GM10847 (cell line): ENCODE data around the gene SUPV3L1.

Experiments
- POLR2A ChIP-seq: IDR thresholded peaks from 2 replicates; pipeline ENCODE4 v1.6.1; 2011; ENCODE audit not compliant: insufficient read length; ENCODE audit errors: extremely low read depth

Gene SUPV3L1

DNA sequence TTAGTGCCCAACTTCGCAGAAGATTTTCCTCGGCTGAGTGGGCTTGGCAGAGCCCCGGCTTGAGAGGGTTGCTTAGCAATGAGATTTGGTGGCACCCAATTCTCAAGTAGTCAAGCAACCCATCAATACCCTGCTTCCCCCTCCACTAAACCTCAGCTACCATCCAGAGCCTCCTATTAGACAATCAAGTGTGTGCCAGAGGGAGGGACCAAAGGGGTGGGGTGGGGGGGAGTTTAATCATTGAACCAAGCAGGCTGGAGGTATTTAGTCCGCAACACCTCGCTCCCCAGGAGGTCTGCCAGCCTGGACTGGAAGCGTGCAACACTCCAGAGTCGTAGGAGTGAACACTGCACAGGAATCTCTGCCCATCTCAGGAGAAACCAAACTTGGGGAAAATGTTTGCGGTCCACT lies 40.0 kb downstream of the SUPV3L1 start, which contains the start of gene HKDC1:
Gene HKDC1, plus strand, starts transcription at position 292 of the 411 bp plus-strand sequence. Its CDS starts 104 bp downstream, at position 396.
- TF ChIP-seq POLR2A = no peak

DNA sequence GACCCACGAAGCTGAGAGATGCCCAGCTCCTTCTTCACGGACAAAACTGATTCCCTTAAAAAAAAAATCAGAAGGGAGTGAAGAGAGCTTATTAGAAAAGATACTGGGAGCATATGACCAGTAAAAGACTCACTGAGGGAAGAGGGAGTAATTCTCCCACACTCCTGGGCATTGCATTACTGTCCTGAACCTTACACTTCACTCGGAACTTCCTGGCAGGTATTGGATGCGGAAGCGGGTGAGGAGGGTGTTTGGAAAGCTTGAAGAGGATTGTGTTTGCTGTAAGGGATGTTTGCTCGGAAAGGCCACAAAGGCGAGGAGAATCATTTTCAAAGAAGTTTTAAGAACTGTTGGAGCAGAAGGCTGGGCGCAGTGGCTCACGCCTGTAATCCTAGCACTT lies 40.5 kb downstream of the SUPV3L1 start:
- no peak for TF ChIP-seq POLR2A

DNA sequence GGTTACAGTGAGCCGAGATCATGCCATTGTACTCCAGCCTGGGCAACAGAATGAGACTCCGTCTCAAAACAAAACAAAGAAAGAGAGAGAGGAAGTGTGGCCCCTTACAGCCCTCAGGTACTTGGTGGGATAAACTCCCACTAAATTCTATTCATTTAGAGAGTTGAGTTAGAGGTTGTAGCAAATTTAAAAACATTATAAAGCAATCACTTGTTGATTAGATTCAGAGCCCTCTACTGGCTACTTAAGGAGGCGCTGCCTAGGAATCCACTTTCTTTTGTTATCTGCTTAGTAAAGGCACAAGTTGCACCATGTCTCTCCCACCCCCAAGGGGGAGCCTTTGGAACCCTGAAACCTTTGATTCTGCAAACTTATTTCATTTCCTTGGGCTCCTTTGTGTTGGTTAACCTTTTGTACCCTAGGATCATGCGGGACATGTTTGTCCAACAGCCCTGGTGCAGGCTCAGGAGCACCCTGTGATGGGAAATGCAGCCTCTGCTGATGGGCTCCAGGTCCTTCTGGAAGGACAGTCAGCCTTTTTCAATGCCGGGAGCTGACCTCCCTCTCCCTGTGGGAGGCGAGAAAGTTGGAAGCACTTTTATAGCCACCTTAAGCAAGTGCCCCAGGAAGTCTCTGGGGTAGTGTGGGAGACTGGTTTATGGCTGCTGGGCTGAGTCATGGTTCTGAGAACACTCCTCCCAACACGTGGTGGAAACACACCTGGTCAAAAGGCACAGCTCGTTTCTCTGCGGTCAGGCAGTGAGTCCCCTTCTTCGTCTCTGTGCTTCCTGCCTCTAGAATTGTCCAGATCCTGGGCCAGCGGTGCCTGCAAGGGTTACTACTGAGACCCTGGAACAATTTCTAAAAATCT lies 42.4 kb downstream of the SUPV3L1 start:
- no peak for TF ChIP-seq POLR2A

- TF ChIP-seq POLR2A = no peak
Observed at GRCh38 chr10:69223028-69223342, 43.0 kb downstream of the SUPV3L1 start.

DNA sequence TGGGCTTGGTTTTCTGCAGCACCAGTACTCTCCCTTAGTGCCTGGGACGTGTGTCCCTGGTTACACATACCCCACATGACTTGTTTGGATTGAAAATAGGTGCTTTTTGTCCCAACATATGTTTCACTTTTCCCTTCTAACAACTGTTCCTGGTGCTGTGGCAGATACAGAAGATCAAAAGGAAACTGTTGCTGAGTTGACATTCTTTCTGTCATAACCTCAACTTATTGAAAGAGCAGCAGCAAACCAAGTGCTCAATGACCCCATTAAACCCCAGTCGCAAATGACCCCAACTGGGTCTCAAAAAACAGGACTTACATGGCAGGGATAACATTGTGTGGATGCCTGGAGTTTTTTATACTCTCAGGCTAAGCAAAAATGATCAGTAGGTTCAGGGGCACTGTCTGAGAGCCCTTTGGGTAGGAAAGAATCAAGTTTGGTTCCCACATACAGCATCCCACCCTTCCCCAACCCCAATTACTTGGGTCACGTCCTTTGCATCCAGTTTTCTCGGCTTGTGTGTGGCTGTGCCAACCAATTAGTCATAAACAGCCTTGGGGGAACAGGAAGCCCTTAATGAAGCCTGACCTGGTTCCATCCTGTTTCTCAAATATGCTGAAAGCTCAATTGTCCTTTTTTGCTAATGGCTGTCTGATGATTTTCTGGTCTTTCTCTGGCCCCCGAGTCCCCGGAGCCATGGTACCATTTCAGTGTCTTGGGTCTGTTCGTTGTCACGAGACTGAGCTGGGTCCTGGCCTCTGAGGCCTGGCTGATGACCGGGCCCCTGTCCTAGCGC lies 45.0 kb downstream of the SUPV3L1 start:
- TF ChIP-seq POLR2A = no peak

- no peak for TF ChIP-seq POLR2A
Observed at GRCh38 chr10:69225681-69226080, 45.6 kb downstream of the SUPV3L1 start.

GRCh38 chr10:69226919-69227450 lies 47.0 kb downstream of the SUPV3L1 start:
- TF ChIP-seq POLR2A = no peak

DNA sequence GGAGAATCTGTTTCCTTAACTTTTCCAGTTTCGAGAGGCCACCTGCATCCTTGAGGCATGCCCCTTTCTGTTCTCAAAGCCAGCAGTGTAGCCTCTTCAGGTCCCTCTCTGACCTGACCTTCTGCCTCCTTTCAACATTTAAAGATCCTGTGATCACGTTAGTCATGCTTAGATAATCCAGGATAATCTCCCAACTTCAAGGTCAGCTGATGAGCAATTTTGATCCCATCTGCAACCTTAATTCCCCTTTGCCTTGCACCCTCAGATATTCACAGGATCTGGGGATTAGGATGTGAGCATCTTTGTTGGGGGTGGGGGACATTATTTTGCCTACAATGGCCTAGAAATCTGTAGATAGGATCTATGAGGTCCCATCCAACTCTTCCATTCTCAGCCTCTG lies 48.1 kb downstream of the SUPV3L1 start:
- no peak for TF ChIP-seq POLR2A

GRCh38 chr10:69229616-69229916 lies 49.5 kb downstream of the SUPV3L1 start:
- no peak for TF ChIP-seq POLR2A

DNA sequence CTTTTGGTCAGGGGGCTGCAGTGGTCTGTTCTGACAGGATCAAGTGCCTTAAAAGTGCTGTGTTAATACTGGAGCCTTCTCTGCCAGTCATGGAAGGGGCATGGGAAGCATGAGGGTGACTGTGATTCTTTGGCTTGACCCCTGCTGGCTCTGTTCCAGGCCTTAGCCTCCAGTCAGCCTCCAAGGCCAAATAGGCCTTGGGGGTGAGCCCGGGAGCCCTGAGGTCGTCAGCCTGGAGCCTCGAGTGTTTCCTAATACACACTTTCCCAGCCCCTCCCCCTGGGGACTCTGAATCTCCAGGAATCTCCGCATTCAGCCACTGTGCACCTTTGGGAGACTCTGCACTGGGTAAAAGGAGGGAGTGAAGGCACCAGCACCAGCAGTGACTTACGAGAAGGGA lies 50.1 kb downstream of the SUPV3L1 start:
- no peak for TF ChIP-seq POLR2A

DNA sequence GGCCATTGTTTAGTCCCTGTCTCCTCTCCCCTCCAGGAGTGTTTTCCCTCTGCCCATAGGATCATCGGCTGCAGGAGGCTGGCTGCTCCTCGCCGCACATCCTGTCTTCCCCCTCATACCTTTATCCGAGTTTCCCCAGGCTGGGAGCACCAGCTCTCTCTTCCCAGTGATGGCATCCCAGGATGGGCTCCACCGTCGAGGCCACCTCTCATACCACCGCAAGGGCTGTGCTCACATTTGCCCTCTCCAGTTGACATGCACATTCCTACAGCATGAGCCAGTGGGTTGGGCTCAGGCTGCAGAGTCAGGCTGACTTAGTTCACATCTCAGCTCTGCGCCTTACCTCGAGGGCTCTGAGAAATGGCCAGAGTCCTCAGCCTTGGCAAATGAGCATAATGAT lies 52.2 kb downstream of the SUPV3L1 start:
- no peak for TF ChIP-seq POLR2A

DNA sequence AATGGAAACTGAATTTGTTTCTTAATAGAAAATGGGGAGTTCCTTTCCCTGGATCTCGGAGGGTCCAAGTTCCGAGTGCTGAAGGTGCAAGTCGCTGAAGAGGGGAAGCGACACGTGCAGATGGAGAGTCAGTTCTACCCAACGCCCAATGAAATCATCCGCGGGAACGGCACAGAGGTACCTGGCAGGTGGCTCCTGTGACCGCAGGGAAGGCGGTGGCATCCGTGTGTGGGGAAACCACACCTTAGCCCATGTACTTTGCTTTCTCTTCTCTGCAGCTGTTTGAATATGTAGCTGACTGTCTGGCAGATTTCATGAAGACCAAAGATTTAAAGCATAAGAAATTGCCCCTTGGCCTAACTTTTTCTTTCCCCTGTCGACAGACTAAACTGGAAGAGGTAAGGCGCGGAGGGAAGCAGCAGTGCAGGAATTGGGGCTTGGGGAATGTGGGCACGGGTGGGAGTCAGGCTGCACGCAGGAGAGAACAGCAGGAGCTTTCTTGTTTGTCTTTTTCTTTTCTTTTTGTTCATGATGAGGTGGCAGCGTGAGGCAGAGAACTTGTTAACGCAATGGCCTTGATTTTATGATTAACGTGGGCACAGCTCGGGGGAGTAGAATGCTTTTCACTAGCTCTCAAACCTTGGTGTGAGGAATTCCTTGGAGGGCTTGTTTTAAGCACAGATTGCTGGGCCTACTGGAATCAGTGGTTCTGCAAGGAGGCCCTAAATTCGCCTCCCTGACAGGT lies 52.9 kb downstream of the SUPV3L1 start:
- no peak for TF ChIP-seq POLR2A

GRCh38 chr10:69234447-69234846 lies 54.4 kb downstream of the SUPV3L1 start:
- TF ChIP-seq POLR2A = no peak

DNA sequence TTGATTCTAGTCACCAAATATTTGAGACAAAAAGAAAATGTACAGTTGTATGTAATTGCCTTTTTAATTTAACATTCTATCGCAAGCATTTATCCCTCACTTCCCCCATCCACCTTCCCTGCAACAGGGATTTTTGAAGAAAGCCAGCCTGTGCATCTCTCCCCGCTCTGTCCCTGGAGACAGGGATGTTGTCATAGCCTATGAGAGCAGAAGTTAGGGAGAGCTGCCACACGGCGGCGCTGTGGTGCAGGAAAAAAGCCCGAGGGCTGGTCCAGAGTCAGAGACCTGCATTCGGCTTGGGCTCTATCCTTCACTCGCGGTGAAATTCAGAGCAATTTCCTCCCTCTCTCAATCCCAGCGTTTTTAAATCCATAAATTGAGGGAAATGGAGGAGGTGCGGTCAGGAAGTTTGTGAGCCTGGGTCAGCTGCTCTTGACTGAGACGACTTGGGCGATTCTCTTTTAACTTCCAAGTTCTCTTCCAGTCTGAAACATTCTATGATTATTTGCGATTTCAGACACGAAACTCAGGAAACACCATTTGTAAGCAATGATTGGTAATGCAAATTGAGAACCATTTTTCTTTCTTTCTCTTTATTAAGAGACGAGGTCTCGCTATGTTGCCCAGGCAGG lies 57.6 kb downstream of the SUPV3L1 start:
- TF ChIP-seq POLR2A = no peak

GRCh38 chr10:69239136-69239535 lies 59.1 kb downstream of the SUPV3L1 start:
- TF ChIP-seq POLR2A = no peak
